Measurements from ENCODE around the gene ARHGAP40.

Gene ARHGAP40

DNA sequence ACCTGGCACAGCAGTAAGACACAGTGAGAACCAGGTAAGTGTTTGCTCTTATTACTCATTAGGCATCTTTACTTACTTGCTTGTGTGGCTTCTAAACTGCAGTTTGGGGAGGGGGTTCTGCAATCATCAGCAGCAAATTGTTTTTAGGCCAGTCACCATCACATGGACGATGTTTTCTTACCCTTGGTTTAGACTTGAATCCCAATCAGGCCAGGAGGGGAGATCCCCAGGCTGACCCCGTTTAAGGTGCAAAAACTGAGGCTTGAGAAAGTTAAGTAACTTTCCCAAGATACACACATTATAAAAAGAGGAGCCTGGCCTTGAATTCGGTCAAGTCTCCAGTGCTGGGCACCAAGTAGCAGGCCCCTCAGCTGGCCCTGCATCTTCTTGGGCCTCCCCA lies 70.9 kb downstream of the ARHGAP40 start:
- H3K79me2 ChIP-seq (ENCODE audit: insufficient read depth, low read depth) = no peaks in the 10 kb centered on the region
- H3K36me3 ChIP-seq (ENCODE audit: insufficient read depth) = no peaks in the 10 kb centered on the region
- no peak overlapping the region for H3K27ac ChIP-seq
- H3K27me3 ChIP-seq (ENCODE audit: insufficient read depth, low read depth) = peaks cover 3% of the 10 kb centered on the region; the same call in 1 of the 2 replicates
- H3K4me3 ChIP-seq (IDR thresholded peaks at IDR 0.05; ENCODE audit: insufficient read depth, low read depth, low read length) = no peak overlapping the region
- no peak overlapping the region for H3K4me2 ChIP-seq
- H2AFZ ChIP-seq (ENCODE audit: low read depth) = no peak overlapping the region
- no peaks in the 10 kb centered on the region for H4K20me1 ChIP-seq (ENCODE audit: insufficient read depth)
- no peak overlapping the region for H3K9ac ChIP-seq
- TF ChIP-seq, protein P1, sequence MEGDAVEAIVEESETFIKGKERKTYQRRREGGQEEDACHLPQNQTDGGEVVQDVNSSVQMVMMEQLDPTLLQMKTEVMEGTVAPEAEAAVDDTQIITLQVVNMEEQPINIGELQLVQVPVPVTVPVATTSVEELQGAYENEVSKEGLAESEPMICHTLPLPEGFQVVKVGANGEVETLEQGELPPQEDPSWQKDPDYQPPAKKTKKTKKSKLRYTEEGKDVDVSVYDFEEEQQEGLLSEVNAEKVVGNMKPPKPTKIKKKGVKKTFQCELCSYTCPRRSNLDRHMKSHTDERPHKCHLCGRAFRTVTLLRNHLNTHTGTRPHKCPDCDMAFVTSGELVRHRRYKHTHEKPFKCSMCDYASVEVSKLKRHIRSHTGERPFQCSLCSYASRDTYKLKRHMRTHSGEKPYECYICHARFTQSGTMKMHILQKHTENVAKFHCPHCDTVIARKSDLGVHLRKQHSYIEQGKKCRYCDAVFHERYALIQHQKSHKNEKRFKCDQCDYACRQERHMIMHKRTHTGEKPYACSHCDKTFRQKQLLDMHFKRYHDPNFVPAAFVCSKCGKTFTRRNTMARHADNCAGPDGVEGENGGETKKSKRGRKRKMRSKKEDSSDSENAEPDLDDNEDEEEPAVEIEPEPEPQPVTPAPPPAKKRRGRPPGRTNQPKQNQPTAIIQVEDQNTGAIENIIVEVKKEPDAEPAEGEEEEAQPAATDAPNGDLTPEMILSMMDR (conservative IDR thresholded peaks at IDR 0.05; ENCODE audit: low read depth, low read length) = no peak
- no peaks in the 10 kb centered on the region for H3K4me1 ChIP-seq (ENCODE audit: low read depth, poor library complexity, severe bottlenecking)

DNA sequence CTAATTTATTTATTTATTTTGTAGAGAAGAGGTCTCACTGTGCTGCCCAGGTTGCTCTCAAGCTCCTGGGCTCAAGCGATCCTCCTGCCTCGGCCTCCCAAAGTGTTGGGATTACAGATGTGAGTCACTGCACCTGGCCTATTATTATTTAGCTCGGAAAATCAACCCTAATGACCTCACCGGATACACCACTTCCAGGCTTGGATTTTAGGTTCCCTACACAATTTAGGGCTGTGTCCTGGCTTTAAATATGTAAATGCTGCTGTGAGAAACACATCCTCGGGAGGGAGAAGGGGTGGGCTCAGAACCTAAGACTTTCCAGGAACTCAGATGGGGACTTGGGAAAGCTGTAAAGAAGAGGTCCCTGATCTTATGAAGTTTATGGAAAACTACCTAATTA lies 71.7 kb downstream of the ARHGAP40 start:
- Histone ChIP-seq H2AFZ (ENCODE audit: low read depth) (no peak overlapping the region), H3K27ac (no peak overlapping the region), H3K4me3 (IDR thresholded peaks at IDR 0.05; ENCODE audit: insufficient read depth, low read depth, low read length) (no peak overlapping the region), H4K20me1 (ENCODE audit: insufficient read depth) (no peaks in the 10 kb centered on the region), H3K9ac (no peak overlapping the region), H3K4me2 (no peak overlapping the region), H3K27me3 (ENCODE audit: insufficient read depth, low read depth) (no peaks in the 10 kb centered on the region; the same call in 1 of the 2 replicates), H3K4me1 (ENCODE audit: low read depth, poor library complexity, severe bottlenecking) (no peaks in the 10 kb centered on the region), H3K79me2 (ENCODE audit: insufficient read depth, low read depth) (no peaks in the 10 kb centered on the region), H3K36me3 (ENCODE audit: insufficient read depth) (no peaks in the 10 kb centered on the region)
- TF ChIP-seq, protein P1 (conservative IDR thresholded peaks at IDR 0.05; ENCODE audit: low read depth, low read length) = no peak

DNA sequence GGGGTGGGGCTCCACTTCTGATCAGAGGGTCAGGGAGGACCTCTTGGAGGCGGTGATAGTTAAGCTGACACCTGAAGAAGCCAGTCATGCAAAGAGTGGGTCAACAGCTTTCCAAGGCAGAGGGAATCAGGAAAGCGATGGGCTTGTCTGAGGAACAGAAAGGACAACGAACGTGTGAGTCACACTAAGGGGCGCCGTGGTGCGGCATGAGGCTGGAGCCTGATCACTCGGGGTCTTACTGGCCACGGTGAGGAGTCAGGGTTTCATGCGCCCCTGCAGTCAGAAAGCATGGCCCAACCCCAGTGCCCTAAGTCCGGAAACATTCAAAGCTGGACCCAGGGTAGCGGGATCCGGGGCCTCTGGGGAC lies 72.1 kb downstream of the ARHGAP40 start:
- no peak overlapping the region for H3K27ac ChIP-seq
- no peak overlapping the region for H3K9ac ChIP-seq
- no peak overlapping the region for H3K4me2 ChIP-seq
- no peaks in the 10 kb centered on the region for H3K79me2 ChIP-seq (ENCODE audit: insufficient read depth, low read depth)
- H3K4me1 ChIP-seq (ENCODE audit: low read depth, poor library complexity, severe bottlenecking) = no peaks in the 10 kb centered on the region
- no peak overlapping the region for H2AFZ ChIP-seq (ENCODE audit: low read depth)
- TF ChIP-seq, protein P1 (conservative IDR thresholded peaks at IDR 0.05; ENCODE audit: low read depth, low read length) = no peak
- H4K20me1 ChIP-seq (ENCODE audit: insufficient read depth) = no peaks in the 10 kb centered on the region
- H3K27me3 ChIP-seq (ENCODE audit: insufficient read depth, low read depth) = no peaks in the 10 kb centered on the region; the same call in 1 of the 2 replicates
- no peaks in the 10 kb centered on the region for H3K36me3 ChIP-seq (ENCODE audit: insufficient read depth)
- H3K4me3 ChIP-seq (IDR thresholded peaks at IDR 0.05; ENCODE audit: insufficient read depth, low read depth, low read length) = no peak overlapping the region

DNA sequence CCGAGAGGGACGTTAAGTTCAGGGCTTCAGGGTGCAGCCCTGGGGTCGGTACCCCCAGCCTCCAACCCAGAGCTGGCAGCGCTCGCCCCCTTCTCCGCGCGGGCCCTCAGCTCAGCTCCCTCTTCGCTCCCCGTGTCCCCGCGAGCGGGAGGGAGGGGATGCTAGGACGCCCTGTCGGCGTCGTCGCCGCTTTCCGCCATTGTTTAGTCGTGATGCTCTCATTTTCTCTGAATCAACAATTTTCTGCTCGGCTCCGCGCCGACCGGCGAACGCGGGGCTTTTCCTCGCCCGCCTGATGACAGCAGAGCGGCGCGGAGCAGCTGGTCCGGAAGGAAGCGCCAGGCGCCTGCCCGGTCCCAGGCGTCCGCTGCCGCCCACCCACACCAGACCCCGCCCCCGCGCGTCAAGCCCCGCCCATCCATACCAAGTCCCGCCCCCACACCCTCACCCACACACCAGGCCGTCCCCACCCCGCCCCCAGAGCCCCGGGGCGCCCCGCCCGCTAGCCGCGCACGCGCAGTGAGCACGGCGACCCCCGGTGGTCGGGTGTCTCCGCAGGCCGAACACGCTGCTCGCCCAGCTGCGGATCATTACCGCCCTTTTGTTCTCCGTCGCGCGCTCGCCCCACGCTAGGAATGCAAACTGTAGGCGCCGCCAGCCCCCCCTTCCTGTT lies 72.6 kb downstream of the ARHGAP40 start:
- TF ChIP-seq, protein P1 (conservative IDR thresholded peaks at IDR 0.05; ENCODE audit: low read depth, low read length) = no peak
- H3K4me1 ChIP-seq (ENCODE audit: low read depth, poor library complexity, severe bottlenecking) = no peaks in the 10 kb centered on the region
- H3K4me3 ChIP-seq (IDR thresholded peaks at IDR 0.05; ENCODE audit: insufficient read depth, low read depth, low read length) = no peak overlapping the region
- H3K36me3 ChIP-seq (ENCODE audit: insufficient read depth) = no peaks in the 10 kb centered on the region
- H4K20me1 ChIP-seq (ENCODE audit: insufficient read depth) = no peaks in the 10 kb centered on the region
- no peak overlapping the region for H3K4me2 ChIP-seq
- no peak overlapping the region for H3K9ac ChIP-seq
- H3K27ac ChIP-seq = no peak overlapping the region
- no peak overlapping the region for H2AFZ ChIP-seq (ENCODE audit: low read depth)
- H3K79me2 ChIP-seq (ENCODE audit: insufficient read depth, low read depth) = no peaks in the 10 kb centered on the region
- no peaks in the 10 kb centered on the region; the same call in 1 of the 2 replicates for H3K27me3 ChIP-seq (ENCODE audit: insufficient read depth, low read depth)

Data from KMS-11 (cell line).